CD8-positive, alpha-beta memory T cell (primary cell): ENCODE measurements around the gene KRTAP20-2. TPM values are rescaled to one million over a fixed set of nuclear protein-coding genes. Genes with fewer than 3 reads are reported as not detected.

Source experiments
- CTCF ChIA-PET: fragments of 350-600 bp; sonication (Branson Sonifier 250); formaldehyde crosslinking; loops from one replicate; lab custom pipeline; 2021; ENCODE audit warnings: antibody characterized with exemption; lab: Charles Lee
- POLR2A ChIA-PET: fragments of 350-600 bp; sonication (Branson Sonifier 250); formaldehyde crosslinking; loops from one replicate; lab custom pipeline; 2021; ENCODE audit warnings: antibody characterized with exemption; lab: Charles Lee
- DNase-seq, 5 donors: peaks; one replicate each; pipeline versions ENCODE4 v3.0.0 to v3.0.0-alpha.2; 2020 to 2022; ENCODE audit warnings: mixed read lengths in 1 of 5
- H3K27ac ChIP-seq: one replicate; pipeline ENCODE4 v1.7.0; 2013; ENCODE audit warnings: low read depth, mild to moderate bottlenecking, low read length, moderate library complexity
- H3K27me3 ChIP-seq: 2 replicates; pipeline ENCODE4 v1.7.0; 2013; ENCODE audit warnings: low read length, mild to moderate bottlenecking; ENCODE audit not compliant: insufficient read depth, poor library complexity, severe bottlenecking
- H3K36me3 ChIP-seq: 2 replicates; pipeline ENCODE4 v1.7.0; 2013; ENCODE audit warnings: mild to moderate bottlenecking, low read length, moderate library complexity; ENCODE audit not compliant: insufficient read depth
- H3K4me1 ChIP-seq: 2 replicates; pipeline ENCODE4 v1.7.0; 2013; ENCODE audit warnings: mild to moderate bottlenecking, low read length, moderate library complexity; ENCODE audit not compliant: insufficient read depth
- H3K4me3 ChIP-seq: 2 replicates; pipeline ENCODE4 v1.7.0; 2013; ENCODE audit warnings: mild to moderate bottlenecking, low read length
- H3K9me3 ChIP-seq: 2 replicates; pipeline ENCODE4 v1.7.0; 2013; ENCODE audit warnings: mild to moderate bottlenecking, low read length
- H3K27ac Mint-ChIP-seq, 8 donors: one replicate each; pipeline ENCODE4 v1.8.0; 2020 to 2021; ENCODE audit warnings: mixed read lengths in 8 of 8, mild to moderate bottlenecking in 6 of 8, inconsistent platforms in 3 of 8, moderate library complexity in 3 of 8
- H3K27me3 Mint-ChIP-seq, 2 donors: one replicate each; pipeline ENCODE4 v1.8.0; 2020 to 2021; ENCODE audit warnings: mixed read lengths in 2 of 2, mild to moderate bottlenecking in 1 of 2, moderate library complexity in 1 of 2
- H3K36me3 Mint-ChIP-seq, 3 donors: one replicate each; pipeline ENCODE4 v1.8.0; 2020 to 2021; ENCODE audit warnings: mixed read lengths in 3 of 3, inconsistent platforms in 1 of 3, mild to moderate bottlenecking in 1 of 3
- H3K4me1 Mint-ChIP-seq, 3 donors: one replicate each; pipeline ENCODE4 v1.8.0; 2020 to 2021; ENCODE audit warnings: mixed read lengths in 3 of 3, inconsistent platforms in 1 of 3, mild to moderate bottlenecking in 1 of 3
- H3K4me3 Mint-ChIP-seq, 7 donors: one replicate each; pipeline ENCODE4 v1.8.0; 2020 to 2021; ENCODE audit warnings: mixed read lengths in 7 of 7, mild to moderate bottlenecking in 6 of 7, moderate library complexity in 4 of 7, inconsistent platforms in 2 of 7
- H3K9me3 Mint-ChIP-seq, 5 donors: one replicate each; pipeline ENCODE4 v1.8.0; 2020 to 2022; ENCODE audit warnings: mixed read lengths in 5 of 5, mild to moderate bottlenecking in 3 of 5, moderate library complexity in 2 of 5, inconsistent platforms in 1 of 5
- polyA plus RNA-seq: library from polyadenylated mRNA; unstranded; fragments of 300-500 nt; fragmentation: Illumina TruSeq; gene quantifications from one replicate; pipeline ENCODE4 v1.2.3, GENCODE V29; 2021
- total RNA-seq, 2 experiments: library from RNA; stranded (reverse); gene quantifications; one replicate each; pipeline ENCODE4 v1.2.3, GENCODE V29; 2021

KRTAP20-2 gene
- total and polyA plus RNA-seq, 3 experiments from 2014 or later = not detected

DNA sequence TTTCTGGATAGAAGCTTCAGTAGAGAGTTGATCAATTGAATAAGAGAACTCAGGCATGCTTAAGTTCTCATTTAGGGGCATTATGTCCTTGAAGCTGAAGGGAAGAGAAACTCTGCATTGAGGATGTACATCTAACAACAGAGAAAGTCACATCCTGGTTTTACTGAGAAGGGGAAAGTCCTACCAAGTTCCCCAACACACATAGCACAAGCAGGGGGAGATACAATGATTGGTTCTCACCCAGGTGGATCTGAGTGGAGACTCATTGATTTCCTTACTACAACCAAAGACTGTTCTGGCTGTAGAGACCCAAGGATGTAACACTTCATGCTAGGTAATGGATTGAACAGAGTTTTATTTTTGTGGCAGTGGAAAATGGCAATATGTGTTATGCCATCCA is 19.8 kb upstream of the KRTAP20-2 start:
- no peaks in the 10 kb centered on the region for H3K36me3 ChIP-seq
- ChIA-PET CTCF (no interaction called here), POLR2A (no interaction called here)
- no peaks in the 10 kb centered on the region for H3K9me3 ChIP-seq
- H3K4me3 ChIP-seq = no peak overlapping the region
- Mint-ChIP-seq H3K27me3 (peaks cover 0 to 1% of the 10 kb centered on the region in 2 donors), H3K4me1 (no peaks in the 10 kb centered on the region), H3K27ac (no peak overlapping the region), H3K4me3 (no peak overlapping the region), H3K9me3 (peaks cover 2 to 13% (median 3%) of the 10 kb centered on the region in 5 donors), H3K36me3 (no peaks in the 10 kb centered on the region)
- no peaks in the 10 kb centered on the region for H3K27me3 ChIP-seq
- H3K27ac ChIP-seq = no peak overlapping the region
- no peak for DNase-seq
- H3K4me1 ChIP-seq = no peaks in the 10 kb centered on the region

DNA sequence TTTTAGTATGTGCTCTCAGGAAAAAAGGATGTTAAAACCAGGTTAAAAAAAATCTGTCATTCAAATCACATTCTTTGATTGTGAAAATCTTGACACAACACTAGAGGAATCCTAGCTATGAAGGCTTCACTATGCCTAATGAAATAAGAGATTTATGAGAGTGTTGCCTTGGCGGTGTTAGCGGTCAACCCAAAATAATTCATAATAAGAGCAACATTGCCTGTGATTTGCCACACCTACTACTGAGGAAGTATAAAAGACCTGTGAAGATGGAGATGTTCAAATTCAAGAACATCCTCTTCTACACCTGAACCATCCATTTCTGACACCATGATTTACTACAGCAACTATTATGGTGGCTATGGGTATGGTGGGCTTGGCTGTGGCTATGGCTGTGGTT is 18.9 kb upstream of the KRTAP20-2 start, which contains the start of gene KRTAP20-1:
Gene KRTAP20-1 (plus strand): TSS at position 301 of the 400 bp plus-strand sequence. CDS start 30 bp downstream, at position 331.
- no peak for DNase-seq
- peaks cover 0 to 5% (median 2%) of the 10 kb centered on the region in 5 donors for H3K9me3 Mint-ChIP-seq
- Histone ChIP-seq H3K4me1 (no peaks in the 10 kb centered on the region), H3K9me3 (no peaks in the 10 kb centered on the region), H3K27ac (no peak within 1 kb of the TSS), H3K4me3 (no peak within 1 kb of the TSS), H3K36me3 (no peaks in the 10 kb centered on the region), H3K27me3 (no peaks in the 10 kb centered on the region)
- no peak within 1 kb of the TSS for H3K4me3 Mint-ChIP-seq
- H3K27ac Mint-ChIP-seq = no peak within 1 kb of the TSS
- no peaks in the 10 kb centered on the region for H3K27me3 Mint-ChIP-seq
- H3K36me3 Mint-ChIP-seq = no peaks in the 10 kb centered on the region
- H3K4me1 Mint-ChIP-seq = no peaks in the 10 kb centered on the region
- CTCF ChIA-PET = no interaction called here
- POLR2A ChIA-PET = no interaction called here

DNA sequence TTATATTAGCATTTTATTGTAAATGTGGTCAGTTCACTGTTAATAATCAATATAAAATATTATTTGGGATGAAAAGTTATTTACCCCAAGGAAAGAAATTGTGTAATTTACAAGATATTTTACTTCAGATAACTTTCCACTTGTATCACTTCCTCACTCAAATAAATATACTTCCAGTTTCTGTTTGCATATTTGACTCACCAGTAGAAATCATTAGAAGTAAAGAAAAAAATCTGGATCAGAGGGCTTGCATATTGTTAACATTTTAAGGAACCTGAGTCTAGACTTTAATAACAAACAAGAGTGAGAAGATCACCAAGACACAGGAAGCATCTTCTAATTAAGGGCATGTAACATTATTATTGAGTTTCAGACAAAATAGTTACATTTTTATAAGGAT is 14.9 kb upstream of the KRTAP20-2 start:
- Histone ChIP-seq H3K36me3 (no peaks in the 10 kb centered on the region), H3K27me3 (no peaks in the 10 kb centered on the region), H3K9me3 (no peaks in the 10 kb centered on the region), H3K27ac (no peak overlapping the region), H3K4me1 (no peaks in the 10 kb centered on the region), H3K4me3 (no peak overlapping the region)
- Mint-ChIP-seq H3K27me3 (no peaks in the 10 kb centered on the region), H3K4me1 (no peaks in the 10 kb centered on the region), H3K9me3 (peaks cover 0 to 5% (median 0%) of the 10 kb centered on the region in 5 donors), H3K4me3 (no peak overlapping the region), H3K27ac (no peak overlapping the region), H3K36me3 (no peaks in the 10 kb centered on the region)
- ChIA-PET POLR2A (no interaction called here), CTCF (no interaction called here)
- DNase-seq = no peak

GRCh38 chr21:30620522-30620921 is 14.5 kb upstream of the KRTAP20-2 start, which contains the start of gene KRTAP20-4:
KRTAP20-4 (plus strand) TSS chr21:30620627.
- Histone ChIP-seq H3K4me3 (no peak within 1 kb of the TSS), H3K27ac (no peak within 1 kb of the TSS), H3K27me3 (no peaks in the 10 kb centered on the region), H3K36me3 (no peaks in the 10 kb centered on the region), H3K4me1 (no peaks in the 10 kb centered on the region), H3K9me3 (no peaks in the 10 kb centered on the region)
- Mint-ChIP-seq H3K9me3 (peaks cover 0 to 5% (median 0%) of the 10 kb centered on the region in 5 donors), H3K4me1 (no peaks in the 10 kb centered on the region), H3K36me3 (no peaks in the 10 kb centered on the region), H3K27me3 (no peaks in the 10 kb centered on the region), H3K4me3 (no peak within 1 kb of the TSS), H3K27ac (no peak within 1 kb of the TSS)
- ChIA-PET POLR2A (no interaction called here), CTCF (no interaction called here)
- DNase-seq = no peak

DNA sequence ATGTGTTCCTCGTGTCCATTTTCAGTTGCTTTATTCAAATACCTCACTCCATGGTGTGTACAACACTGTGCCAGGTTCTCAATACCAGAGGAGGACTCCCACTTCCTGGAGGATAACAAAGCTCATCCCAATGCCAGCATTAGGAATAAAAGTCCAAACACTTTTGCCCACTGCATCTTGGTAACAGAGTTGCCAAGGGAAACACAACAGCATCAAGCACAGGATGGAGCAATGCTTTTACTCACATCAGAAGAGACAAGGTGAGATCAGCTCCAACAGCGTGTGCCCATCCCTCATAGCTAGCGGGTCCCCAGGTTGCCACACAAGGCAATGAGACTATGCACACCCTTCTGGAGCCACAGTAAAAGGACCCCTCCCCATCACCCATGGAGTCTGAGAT is 11.6 kb upstream of the KRTAP20-2 start:
- Mint-ChIP-seq H3K27ac (no peak overlapping the region), H3K27me3 (no peaks in the 10 kb centered on the region), H3K9me3 (peaks cover 0 to 8% (median 0%) of the 10 kb centered on the region in 5 donors), H3K4me1 (no peaks in the 10 kb centered on the region), H3K4me3 (no peak overlapping the region), H3K36me3 (no peaks in the 10 kb centered on the region)
- no peak for DNase-seq
- Histone ChIP-seq H3K27me3 (no peaks in the 10 kb centered on the region), H3K36me3 (no peaks in the 10 kb centered on the region), H3K4me3 (no peak overlapping the region), H3K4me1 (no peaks in the 10 kb centered on the region), H3K9me3 (no peaks in the 10 kb centered on the region), H3K27ac (no peak overlapping the region)
- ChIA-PET POLR2A (no interaction called here), CTCF (no interaction called here)

DNA sequence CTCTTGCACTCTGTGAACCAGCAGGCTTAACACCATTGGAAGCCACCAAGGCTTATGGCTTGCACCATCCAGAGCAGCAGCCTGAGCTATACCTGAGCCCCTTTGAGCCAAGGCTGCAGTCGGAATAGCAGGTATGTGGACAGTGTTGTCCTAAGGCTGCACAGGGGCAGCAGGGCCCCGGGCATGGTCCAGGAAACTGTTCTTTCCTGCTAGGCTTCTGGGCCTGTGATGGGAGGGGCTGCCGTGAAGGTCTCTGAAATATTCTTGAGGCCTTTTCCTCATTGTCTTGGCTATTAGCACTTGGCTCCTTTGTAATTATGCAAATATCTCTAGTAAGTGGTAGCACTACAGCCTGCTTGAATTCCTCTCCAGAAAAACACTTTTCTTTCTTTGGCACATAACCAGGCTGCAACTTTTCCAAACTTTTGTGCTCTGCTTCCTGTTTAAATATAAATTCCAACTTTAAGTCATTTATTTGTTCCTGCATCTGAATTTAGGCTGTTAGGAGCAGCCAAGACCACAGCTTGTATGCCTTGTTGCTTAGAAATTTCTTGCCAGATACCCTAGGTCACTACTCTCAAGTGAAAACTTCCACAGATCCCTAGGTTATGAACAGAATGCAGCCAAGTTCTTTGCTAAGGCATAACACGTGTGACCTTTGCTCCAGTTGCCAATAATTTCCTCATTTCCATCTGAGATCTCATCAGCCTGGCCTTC is 9.4 kb upstream of the KRTAP20-2 start:
- H3K9me3 ChIP-seq = no peaks in the 10 kb centered on the region
- H3K36me3 Mint-ChIP-seq = no peaks in the 10 kb centered on the region
- DNase-seq = no peak

DNA sequence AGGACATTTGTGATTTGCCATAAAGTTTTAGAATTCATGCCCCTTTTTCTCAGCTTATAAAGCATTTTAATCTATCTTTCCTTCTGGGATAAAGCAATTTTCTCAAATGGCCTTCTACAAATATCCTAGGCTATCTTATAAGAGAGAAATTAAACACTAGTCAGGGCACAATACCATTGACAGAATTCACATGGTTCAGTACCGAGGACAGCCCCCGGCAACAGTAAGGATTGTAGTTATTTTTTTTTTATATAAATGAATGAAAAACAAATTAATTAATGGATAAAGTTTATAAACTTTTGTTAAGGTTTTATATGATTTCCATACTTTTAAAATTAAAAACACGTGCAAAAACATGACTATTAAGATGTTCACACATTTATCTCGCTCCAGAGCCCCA is 6.9 kb upstream of the KRTAP20-2 start:
- H3K27ac ChIP-seq = no peak overlapping the region
- H3K4me1 ChIP-seq = no peaks in the 10 kb centered on the region
- H3K9me3 ChIP-seq = no peaks in the 10 kb centered on the region
- no peak for DNase-seq
- Mint-ChIP-seq H3K4me1 (no peaks in the 10 kb centered on the region), H3K9me3 (peaks cover 0 to 8% (median 0%) of the 10 kb centered on the region in 5 donors), H3K4me3 (no peak overlapping the region), H3K27ac (no peak overlapping the region), H3K36me3 (no peaks in the 10 kb centered on the region), H3K27me3 (no peaks in the 10 kb centered on the region)
- no peaks in the 10 kb centered on the region for H3K36me3 ChIP-seq
- H3K27me3 ChIP-seq = no peaks in the 10 kb centered on the region
- ChIA-PET CTCF (no interaction called here), POLR2A (no interaction called here)
- H3K4me3 ChIP-seq = no peak overlapping the region

More for the DNA sequence above, 9.4 kb upstream of the KRTAP20-2 start:
- CTCF ChIA-PET = no interaction called here
- Histone ChIP-seq H3K27ac (no peak overlapping the region), H3K36me3 (no peaks in the 10 kb centered on the region), H3K4me3 (no peak overlapping the region), H3K4me1 (no peaks in the 10 kb centered on the region), H3K27me3 (no peaks in the 10 kb centered on the region)
- H3K9me3 Mint-ChIP-seq = peaks cover 0 to 8% (median 0%) of the 10 kb centered on the region in 5 donors
- no peak overlapping the region for H3K27ac Mint-ChIP-seq
- H3K4me3 Mint-ChIP-seq = no peak overlapping the region
- no peaks in the 10 kb centered on the region for H3K27me3 Mint-ChIP-seq
- POLR2A ChIA-PET = no interaction called here
- no peaks in the 10 kb centered on the region for H3K4me1 Mint-ChIP-seq

GRCh38 chr21:30629200-30629599 is 5.8 kb upstream of the KRTAP20-2 start:
- Mint-ChIP-seq H3K36me3 (no peaks in the 10 kb centered on the region), H3K9me3 (peaks cover 0 to 6% (median 0%) of the 10 kb centered on the region in 5 donors), H3K4me3 (no peak overlapping the region), H3K4me1 (no peaks in the 10 kb centered on the region), H3K27ac (no peak overlapping the region), H3K27me3 (no peaks in the 10 kb centered on the region)
- CTCF ChIA-PET = no interaction called here
- H3K27ac ChIP-seq = no peak overlapping the region
- DNase-seq = no peak
- H3K4me3 ChIP-seq = no peak overlapping the region
- H3K4me1 ChIP-seq = no peaks in the 10 kb centered on the region
- H3K27me3 ChIP-seq = no peaks in the 10 kb centered on the region
- H3K9me3 ChIP-seq = no peaks in the 10 kb centered on the region
- H3K36me3 ChIP-seq = no peaks in the 10 kb centered on the region
- POLR2A ChIA-PET = no interaction called here
